Endothelial cell of umbilical vein (primary cell): Measurements from ENCODE around the gene POGZ. TPM values are rescaled to one million over a fixed set of nuclear protein-coding genes. Genes with fewer than 3 reads are reported as not detected.

ENCODE experiments used
- BruUV-seq: library from RNA; stranded (reverse); fragments of 400-500 nt; replicated peaks from 2 replicates; lab custom pipeline; 2021; lab: Mats Ljungman, UMichigan
- CTCF ChIA-PET: fragments of 300-600, 350-600 bp; sonication (Branson Sonifier 250); formaldehyde crosslinking; loops from one replicate; lab custom pipeline; 2021; ENCODE audit warnings: antibody characterized with exemption, inconsistent platforms; lab: Charles Lee
- POLR2A ChIA-PET: fragments of 300-600, 350-600 bp; sonication (Branson Sonifier 250); formaldehyde crosslinking; loops from one replicate; lab custom pipeline; 2021; ENCODE audit warnings: antibody characterized with exemption, inconsistent platforms; lab: Charles Lee
- DNase-seq: peaks from one replicate; pipeline ENCODE4 v3.0.0-alpha.2; 2011; ENCODE audit warnings: low read depth, low spot score
- FAIRE-seq: peaks from 2 replicates; lab custom pipeline; 2011; peaks lifted over from hg19 to GRCh38; lab: Jason Lieb, UNC
- H2AFZ ChIP-seq: 2 replicates; pipeline ENCODE4 v1.6.0; 2012; ENCODE audit warnings: low read depth, low read length, control low read depth, inconsistent platforms
- H3K27ac ChIP-seq: 2 replicates; pipeline ENCODE4 v1.5.1; 2011; ENCODE audit warnings: low read depth, mild to moderate bottlenecking, control low read depth, low read length, moderate library complexity; ENCODE audit not compliant: insufficient read depth
- H3K27me3 ChIP-seq, 2 experiments: 2 replicates each; pipeline versions ENCODE4 v1.6.0 to v1.6.1; 2011; ENCODE audit warnings: low read length in 2 of 2, mixed read lengths in 1 of 2; ENCODE audit not compliant: control insufficient read depth in 2 of 2, insufficient read depth in 2 of 2
- H3K36me3 ChIP-seq, 2 experiments: 2 replicates in 1 of 2; 3 replicates in 1 of 2; pipeline ENCODE4 v1.5.1; 2011; ENCODE audit warnings: low read length in 2 of 2, mild to moderate bottlenecking in 1 of 2, moderate library complexity in 1 of 2; ENCODE audit not compliant: control insufficient read depth in 2 of 2, insufficient read depth in 2 of 2; ENCODE audit errors: extremely low read depth in 1 of 2
- H3K4me1 ChIP-seq: 3 replicates; pipeline ENCODE4 v1.5.1; 2011; ENCODE audit warnings: mild to moderate bottlenecking, low read length; ENCODE audit not compliant: control insufficient read depth, insufficient read depth; ENCODE audit errors: extremely low read depth
- H3K4me2 ChIP-seq: 2 replicates; pipeline ENCODE4 v1.6.1; 2011; ENCODE audit warnings: low read length, control low read depth, mixed read lengths; ENCODE audit not compliant: insufficient read depth
- H3K4me3 ChIP-seq, 3 experiments: fragments of 200-600 bp in 1 of 3; sonication (generic), shearing (Covaris generic) in 1 of 3; replicated peaks in 1 of 3; 2 replicates each; pipeline ENCODE4 v1.5.1; 2011 to 2016; ENCODE audit warnings: control low read depth in 3 of 3, low read length in 3 of 3, mild to moderate bottlenecking in 2 of 3, inconsistent platforms in 1 of 3, low read depth in 1 of 3, moderate library complexity in 1 of 3; ENCODE audit not compliant: insufficient read depth in 1 of 3
- H3K79me2 ChIP-seq: 2 replicates; pipeline ENCODE4 v1.6.0; 2012; ENCODE audit warnings: low read length, inconsistent platforms; ENCODE audit not compliant: control insufficient read depth, insufficient read depth
- H3K9ac ChIP-seq: replicated peaks from 2 replicates; pipeline ENCODE3; 2011; ENCODE audit warnings: low read length, control low read depth; ENCODE audit not compliant: insufficient read depth; ENCODE audit errors: extremely low read depth
- H3K9me1 ChIP-seq: replicated peaks from 3 replicates; pipeline ENCODE4 v1.6.0; 2011; ENCODE audit warnings: mild to moderate bottlenecking, low read length; ENCODE audit not compliant: control insufficient read depth, insufficient read depth; ENCODE audit errors: extremely low read depth
- H3K9me3 ChIP-seq: replicated peaks from 2 replicates; pipeline ENCODE4 v1.5.1; 2012; ENCODE audit warnings: low read length, inconsistent platforms; ENCODE audit not compliant: control insufficient read depth, insufficient read depth
- H4K20me1 ChIP-seq: replicated peaks from 2 replicates; pipeline ENCODE3; 2011; ENCODE audit warnings: mild to moderate bottlenecking, low read length; ENCODE audit not compliant: control insufficient read depth, insufficient read depth; ENCODE audit errors: extremely low read depth
- CTCF ChIP-seq, 2 donors: IDR thresholded peaks; 1 replicate in 1 of 2; 2 replicates in 1 of 2; pipeline ENCODE4 v1.5.1; 2011; ENCODE audit warnings: low read length in 2 of 2, mild to moderate bottlenecking in 2 of 2, moderate library complexity in 2 of 2, control low read depth in 1 of 2, inconsistent platforms in 1 of 2, low read depth in 1 of 2; ENCODE audit not compliant: insufficient read depth in 1 of 2; ENCODE audit errors: extremely low read depth in 1 of 2
- EZH2 ChIP-seq: IDR thresholded peaks from 2 replicates; pipeline ENCODE4 v1.6.1; 2012; ENCODE audit warnings: borderline replicate concordance, low read depth, mild to moderate bottlenecking, moderate library complexity, low read length, inconsistent platforms; ENCODE audit not compliant: severe bottlenecking
- FOS ChIP-seq: IDR thresholded peaks from 2 replicates; pipeline ENCODE4 v1.6.1; 2011; ENCODE audit warnings: mild to moderate bottlenecking, low read length, moderate library complexity, borderline replicate concordance; ENCODE audit not compliant: insufficient read depth
- GATA2 ChIP-seq: IDR thresholded peaks from 2 replicates; pipeline ENCODE4 v1.7.0; 2011; ENCODE audit warnings: low read depth, mild to moderate bottlenecking, moderate library complexity, mixed read lengths, low read length; ENCODE audit not compliant: insufficient read length, insufficient read depth
- JUN ChIP-seq: IDR thresholded peaks from 2 replicates; pipeline ENCODE4 v1.6.1; 2011; ENCODE audit warnings: borderline replicate concordance, low read depth; ENCODE audit not compliant: insufficient read length, insufficient read depth
- MAX ChIP-seq: IDR thresholded peaks from 2 replicates; pipeline ENCODE4 v1.6.1; 2011; ENCODE audit not compliant: insufficient read depth, insufficient read length
- MYC ChIP-seq: IDR thresholded peaks from one replicate; pipeline ENCODE4 v1.6.1; 2011; ENCODE audit warnings: mild to moderate bottlenecking, low read depth, low read length
- POLR2A ChIP-seq: IDR thresholded peaks from 2 replicates; pipeline ENCODE4 v1.6.1; 2012; ENCODE audit warnings: low read depth, mild to moderate bottlenecking, control low read depth, low read length
- POLR2AphosphoS5 ChIP-seq: IDR thresholded peaks from 2 replicates; pipeline ENCODE4 v1.6.1; 2012; ENCODE audit warnings: low read depth, mild to moderate bottlenecking, control low read depth, low read length, moderate library complexity; ENCODE audit not compliant: insufficient read depth
- dilution Hi-C: fragments of 300-500 bp; cut with MboI; formaldehyde crosslinking; loops from one replicate; pipeline ENCODE4 v1.15.0; 2019; ENCODE audit warnings: low sequenced_read_pairs; ENCODE audit not compliant: extremely low pct_ligation_motif_present
- intact Hi-C: fragments of 100-400 bp; cut with micrococcal nuclease; formaldehyde crosslinking; loops from one replicate; pipeline ENCODE4 v1.10.0; 2022
- polyA plus RNA-seq, 4 experiments: library from polyadenylated mRNA; depleted of rRNA in 3 of 4; stranded (reverse) in 3 of 4; unstranded in 1 of 4; fragments of >200 nt; gene quantifications; 2 replicates each; pipeline versions ENCODE4 v1.2.1 to v1.2.3, GENCODE V29; 2011 to 2012; ENCODE audit warnings: missing spikeins in 1 of 4
- total RNA-seq: library from RNA; stranded (reverse); gene quantifications from 2 replicates; pipeline ENCODE4 v1.2.3, GENCODE V29; 2021

Gene POGZ
- total and polyA plus RNA-seq, 2 donors (not counting 3 experiments of a cell fraction or from before 2014, with no cell fraction given) = 50.7 to 96.7 TPM

- dilution Hi-C loops = no loop called here
- DNase-seq (no peak), FAIRE-seq (no peak)
- BruUV-seq = no TSS peak
- Histone ChIP-seq H3K4me1 (no peaks in the 10 kb centered on the region), H3K27me3 (peaks cover 0 to 5% of the 10 kb centered on the region in 2 experiments), H3K4me2 (no peak overlapping the region), H3K9me1 (no peaks in the 10 kb centered on the region), H3K27ac (no peak overlapping the region), H3K9me3 (no peaks in the 10 kb centered on the region), H3K79me2 (no peaks in the 10 kb centered on the region), H3K36me3 (no peaks in the 10 kb centered on the region), H2AFZ (no peak overlapping the region), H3K4me3 (no peak overlapping the region), H4K20me1 (no peaks in the 10 kb centered on the region), H3K9ac (no peak overlapping the region)
- TF ChIP-seq POLR2AphosphoS5 = no peak
- ChIA-PET POLR2A (no interaction called here), CTCF (interaction anchor here (0.9 to 2.7 kb wide), 3 partner anchors 10 to 286 kb away, joined by 4 to 9 read pairs (median 8); partner anchors contain the start of gene PSMB4)
- intact Hi-C loops = no loop called here
These were observed 73.3 kb downstream of the POGZ start for GRCh38 chr1:151386002-151386401.

GRCh38 chr1:151384584-151384983 lies 74.7 kb downstream of the POGZ start:
- H3K4me3 ChIP-seq = no peak overlapping the region
- H3K4me1 ChIP-seq = no peaks in the 10 kb centered on the region
- H3K27ac ChIP-seq = no peak overlapping the region
- H3K36me3 ChIP-seq = no peaks in the 10 kb centered on the region
- H3K79me2 ChIP-seq = no peaks in the 10 kb centered on the region
- intact Hi-C loops = no loop called here
- dilution Hi-C loops = no loop called here
- H3K9me3 ChIP-seq = no peaks in the 10 kb centered on the region
- BruUV-seq = no TSS peak
- H3K4me2 ChIP-seq = no peak overlapping the region
- no peak overlapping the region for H2AFZ ChIP-seq
- no peaks in the 10 kb centered on the region for H3K9me1 ChIP-seq
- TF ChIP-seq FOS = no peak
- no peak for TF ChIP-seq EZH2
- TF ChIP-seq JUN = no peak
- no peak for TF ChIP-seq CTCF (IDR thresholded peaks at IDR 0.05; ENCODE audit: extremely low read depth in 1 of 2, insufficient read depth in 1 of 2, low read depth in 1 of 2, low read length in 2 of 2)
- no peak for TF ChIP-seq GATA2
- TF ChIP-seq MYC = no peak
- no peak for TF ChIP-seq POLR2AphosphoS5
- TF ChIP-seq MAX = no peak
- no peak for TF ChIP-seq POLR2A
- H3K27me3 ChIP-seq = peaks cover 0 to 5% of the 10 kb centered on the region in 2 experiments
- no peaks in the 10 kb centered on the region for H4K20me1 ChIP-seq
- DNase-seq (no peak), FAIRE-seq (no peak)
- ChIA-PET CTCF (interaction anchor here (1.9 to 2.7 kb wide), 3 partner anchors 9 to 44 kb away, joined by 7 to 9 read pairs (median 7); no protein-coding TSS in a partner anchor), POLR2A (interaction anchor here (0.6 kb wide), 1 partner anchor 58 kb away, joined by 4 read pairs; no protein-coding TSS in a partner anchor)
- H3K9ac ChIP-seq = no peak overlapping the region
